DND-41 (cell line): ENCODE results near the gene PRKCE.
A peak's percentile ranks its signal among the peaks of the same experiment; 100 is the strongest.

Source experiments
- ATAC-seq: fragments of 200-7000 bp; cut with Tn5 transposase; 3 replicates; pipeline ENCODE4 v1.9.1; 2021; ENCODE audit warnings: low read depth; ENCODE audit not compliant: insufficient read depth
- DNase-seq: peaks from one replicate; pipeline ENCODE4 v3.0.0-alpha.2; 2020
- H2AFZ ChIP-seq: 2 replicates; pipeline ENCODE4 v1.6.0; 2012; ENCODE audit warnings: low read depth, low read length
- H3K27ac ChIP-seq: 2 replicates; pipeline ENCODE4 v1.5.1; 2012; ENCODE audit warnings: low read length, inconsistent platforms
- H3K27me3 ChIP-seq: fragments of 200-600 bp; sonication (generic); 2 replicates; pipeline ENCODE4 v1.6.0; 2012; ENCODE audit warnings: low read length, mild to moderate bottlenecking, inconsistent platforms; ENCODE audit not compliant: insufficient read depth, poor library complexity
- H3K36me3 ChIP-seq: 2 replicates; pipeline ENCODE4 v1.5.1; 2012; ENCODE audit warnings: low read length, inconsistent platforms; ENCODE audit not compliant: insufficient read depth
- H3K4me1 ChIP-seq: 2 replicates; pipeline ENCODE4 v1.5.1; 2012; ENCODE audit warnings: mild to moderate bottlenecking, low read length; ENCODE audit not compliant: insufficient read depth
- H3K4me2 ChIP-seq: 2 replicates; pipeline ENCODE4 v1.6.0; 2012; ENCODE audit warnings: mild to moderate bottlenecking, moderate library complexity, low read length, inconsistent platforms; ENCODE audit not compliant: insufficient read depth
- H3K4me3 ChIP-seq, 2 experiments: fragments of 200-600 bp in 1 of 2; shearing (Covaris generic) in 1 of 2; 2 replicates each; pipeline ENCODE4 v1.5.1; 2012 to 2016; ENCODE audit warnings: inconsistent platforms in 2 of 2, low read length in 2 of 2, mild to moderate bottlenecking in 2 of 2, low read depth in 1 of 2, moderate library complexity in 1 of 2
- H3K79me2 ChIP-seq: 2 replicates; pipeline ENCODE4 v1.6.0; 2012; ENCODE audit warnings: low read length, inconsistent platforms; ENCODE audit not compliant: insufficient read depth
- H3K9ac ChIP-seq: 2 replicates; pipeline ENCODE4 v1.6.0; 2012; ENCODE audit warnings: low read depth, mild to moderate bottlenecking, inconsistent platforms, low read length, moderate library complexity
- H3K9me3 ChIP-seq: 2 replicates; pipeline ENCODE4 v1.5.1; 2012; ENCODE audit warnings: low read length, moderate library complexity, mild to moderate bottlenecking, inconsistent platforms; ENCODE audit not compliant: insufficient read depth, severe bottlenecking
- H4K20me1 ChIP-seq: 2 replicates; pipeline ENCODE4 v1.6.0; 2012; ENCODE audit warnings: low read length; ENCODE audit not compliant: insufficient read depth
- EZH2 ChIP-seq: IDR thresholded peaks from 3 replicates; pipeline ENCODE4 v1.6.1; 2012; ENCODE audit warnings: borderline replicate concordance, low read depth, mild to moderate bottlenecking, moderate library complexity, low read length, inconsistent platforms; ENCODE audit not compliant: severe bottlenecking
- TF ChIP-seq, protein P1 (sequence below): IDR thresholded peaks from 2 replicates; pipeline ENCODE4 v1.5.1; 2012; ENCODE audit warnings: borderline replicate concordance, low read length, moderate library complexity, mild to moderate bottlenecking; ENCODE audit not compliant: poor library complexity, severe bottlenecking; ENCODE audit errors: extremely low read depth

PRKCE gene

DNA sequence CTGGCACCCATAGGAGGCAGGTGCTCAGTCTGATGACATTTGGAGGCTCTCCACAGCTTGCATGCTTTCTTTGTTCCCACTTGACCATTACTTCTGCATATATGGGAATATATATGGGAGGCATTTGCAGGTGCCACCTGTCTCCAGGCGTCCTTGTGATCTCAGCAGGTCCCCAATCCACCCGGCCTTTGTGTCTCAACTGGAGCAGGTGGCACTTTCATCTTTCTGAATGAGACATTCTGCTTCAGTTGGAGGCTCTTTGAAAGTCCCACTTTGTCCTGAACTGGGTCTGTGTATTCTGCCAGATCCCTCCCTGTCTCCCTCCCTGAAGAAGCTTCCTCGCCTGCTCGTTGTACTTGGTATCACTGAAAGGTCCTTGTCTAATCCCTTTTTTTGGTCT, 327.6 kb downstream of the PRKCE start:
- ATAC-seq = no peak

DNA sequence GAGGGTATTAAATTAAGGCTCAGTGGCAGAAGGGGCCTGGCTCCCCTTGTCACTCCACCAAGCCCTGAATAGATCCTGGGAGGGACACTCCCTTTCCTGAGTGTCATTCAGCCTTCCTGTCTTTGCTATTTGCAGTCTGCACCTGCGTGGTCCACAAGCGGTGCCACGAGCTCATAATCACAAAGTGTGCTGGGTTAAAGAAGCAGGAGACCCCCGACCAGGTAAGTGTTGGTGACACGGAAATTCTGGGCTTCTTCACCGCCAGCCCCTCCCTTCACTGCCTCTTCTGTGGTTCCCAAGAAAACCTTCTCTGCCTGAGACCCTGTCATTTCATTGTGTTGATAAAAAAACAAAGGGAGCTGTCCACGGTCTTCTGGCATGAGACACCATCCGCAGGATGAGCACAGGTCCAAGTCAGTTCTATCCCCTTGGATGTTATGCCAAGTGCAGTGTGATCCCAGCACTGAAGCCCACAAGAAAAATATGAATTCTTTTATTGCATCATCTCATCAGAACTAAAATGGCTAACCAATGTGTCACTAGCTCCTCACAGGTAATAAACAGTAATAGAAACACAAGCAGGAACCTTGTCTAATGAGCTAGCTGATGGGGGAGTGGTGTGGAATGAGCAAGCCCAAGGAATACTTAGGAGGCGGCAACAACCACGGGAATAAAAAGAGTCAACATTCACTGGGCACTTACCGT, 328.8 kb downstream of the PRKCE start:
- Histone ChIP-seq H4K20me1 (no peaks in the 10 kb centered on the region), H3K36me3 (no peaks in the 10 kb centered on the region), H3K4me3 (no peak overlapping the region), H2AFZ (no peak overlapping the region), H3K27ac (no peak overlapping the region), H3K4me1 (no peaks in the 10 kb centered on the region), H3K4me2 (no peak overlapping the region), H3K27me3 (no peaks in the 10 kb centered on the region), H3K79me2 (no peaks in the 10 kb centered on the region), H3K9me3 (no peaks in the 10 kb centered on the region), H3K9ac (no peak overlapping the region)
- ATAC-seq (no peak), DNase-seq (no peak)
- no peak for TF ChIP-seq EZH2
- TF ChIP-seq, protein P1, sequence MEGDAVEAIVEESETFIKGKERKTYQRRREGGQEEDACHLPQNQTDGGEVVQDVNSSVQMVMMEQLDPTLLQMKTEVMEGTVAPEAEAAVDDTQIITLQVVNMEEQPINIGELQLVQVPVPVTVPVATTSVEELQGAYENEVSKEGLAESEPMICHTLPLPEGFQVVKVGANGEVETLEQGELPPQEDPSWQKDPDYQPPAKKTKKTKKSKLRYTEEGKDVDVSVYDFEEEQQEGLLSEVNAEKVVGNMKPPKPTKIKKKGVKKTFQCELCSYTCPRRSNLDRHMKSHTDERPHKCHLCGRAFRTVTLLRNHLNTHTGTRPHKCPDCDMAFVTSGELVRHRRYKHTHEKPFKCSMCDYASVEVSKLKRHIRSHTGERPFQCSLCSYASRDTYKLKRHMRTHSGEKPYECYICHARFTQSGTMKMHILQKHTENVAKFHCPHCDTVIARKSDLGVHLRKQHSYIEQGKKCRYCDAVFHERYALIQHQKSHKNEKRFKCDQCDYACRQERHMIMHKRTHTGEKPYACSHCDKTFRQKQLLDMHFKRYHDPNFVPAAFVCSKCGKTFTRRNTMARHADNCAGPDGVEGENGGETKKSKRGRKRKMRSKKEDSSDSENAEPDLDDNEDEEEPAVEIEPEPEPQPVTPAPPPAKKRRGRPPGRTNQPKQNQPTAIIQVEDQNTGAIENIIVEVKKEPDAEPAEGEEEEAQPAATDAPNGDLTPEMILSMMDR = no peak

More for the DNA sequence above, 327.6 kb downstream of the PRKCE start:
- no peaks in the 10 kb centered on the region for H3K27me3 ChIP-seq
- no peaks in the 10 kb centered on the region for H4K20me1 ChIP-seq
- no peaks in the 10 kb centered on the region for H3K4me1 ChIP-seq
- H2AFZ ChIP-seq = no peak overlapping the region
- TF ChIP-seq, protein P1 = no peak
- no peak for TF ChIP-seq EZH2
- H3K9ac ChIP-seq = no peak overlapping the region
- H3K27ac ChIP-seq = no peak overlapping the region
- no peak for DNase-seq
- no peak overlapping the region for H3K4me3 ChIP-seq
- no peak overlapping the region for H3K4me2 ChIP-seq
- H3K79me2 ChIP-seq = no peaks in the 10 kb centered on the region
- no peaks in the 10 kb centered on the region for H3K36me3 ChIP-seq
- no peaks in the 10 kb centered on the region for H3K9me3 ChIP-seq

DNA sequence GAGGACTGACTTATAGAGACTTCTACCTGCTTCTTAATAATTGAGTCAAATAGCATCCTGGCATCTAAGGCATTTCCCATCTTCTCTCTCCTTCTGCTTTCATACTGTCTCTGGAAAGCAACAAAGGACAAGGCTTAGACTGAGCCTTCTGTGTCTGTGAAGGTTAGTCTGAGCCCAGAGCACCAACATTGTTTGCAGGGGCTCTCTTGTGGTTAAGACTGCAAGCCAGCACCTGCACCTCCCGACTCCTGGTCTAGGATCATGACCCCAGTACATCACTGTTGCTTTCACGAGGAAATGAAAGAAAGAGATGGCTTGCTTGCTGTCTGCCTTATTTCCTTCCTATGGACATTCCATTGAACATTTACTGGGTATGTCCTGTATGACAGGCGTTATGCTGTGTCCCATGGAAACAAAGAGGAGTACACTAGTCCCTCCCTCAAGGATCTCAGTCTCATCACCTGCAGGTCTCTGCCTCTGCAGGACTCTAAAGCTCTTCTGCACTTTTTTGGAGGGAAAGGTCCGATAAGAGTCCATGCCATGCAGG, 330.0 kb downstream of the PRKCE start:
- TF ChIP-seq, protein P1 = no peak
- no peak for TF ChIP-seq EZH2
- Histone ChIP-seq H3K4me1 (no peaks in the 10 kb centered on the region), H3K9ac (no peak overlapping the region), H3K36me3 (no peaks in the 10 kb centered on the region), H3K79me2 (no peaks in the 10 kb centered on the region), H4K20me1 (no peaks in the 10 kb centered on the region), H3K27me3 (no peaks in the 10 kb centered on the region), H3K9me3 (no peaks in the 10 kb centered on the region), H2AFZ (no peak overlapping the region), H3K4me2 (no peak overlapping the region), H3K4me3 (no peak overlapping the region), H3K27ac (no peak overlapping the region)
- peak; percentile 72 for ATAC-seq
- no peak for DNase-seq
